ENCODE results near the gene TSKS. TPM values are rescaled to one million over a fixed set of nuclear protein-coding genes. Genes with fewer than 3 reads are reported as not detected.

The TSKS gene, protein sequence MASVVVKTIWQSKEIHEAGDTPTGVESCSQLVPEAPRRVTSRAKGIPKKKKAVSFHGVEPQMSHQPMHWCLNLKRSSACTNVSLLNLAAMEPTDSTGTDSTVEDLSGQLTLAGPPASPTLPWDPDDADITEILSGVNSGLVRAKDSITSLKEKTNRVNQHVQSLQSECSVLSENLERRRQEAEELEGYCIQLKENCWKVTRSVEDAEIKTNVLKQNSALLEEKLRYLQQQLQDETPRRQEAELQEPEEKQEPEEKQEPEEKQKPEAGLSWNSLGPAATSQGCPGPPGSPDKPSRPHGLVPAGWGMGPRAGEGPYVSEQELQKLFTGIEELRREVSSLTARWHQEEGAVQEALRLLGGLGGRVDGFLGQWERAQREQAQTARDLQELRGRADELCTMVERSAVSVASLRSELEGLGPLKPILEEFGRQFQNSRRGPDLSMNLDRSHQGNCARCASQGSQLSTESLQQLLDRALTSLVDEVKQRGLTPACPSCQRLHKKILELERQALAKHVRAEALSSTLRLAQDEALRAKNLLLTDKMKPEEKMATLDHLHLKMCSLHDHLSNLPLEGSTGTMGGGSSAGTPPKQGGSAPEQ
- polyA plus RNA-seq (2013, experiment 1 of 4) = 0.31 TPM
- polyA plus RNA-seq (2013, experiment 2 of 4) = 0.60 TPM
- polyA plus RNA-seq (2013, experiment 3 of 4) = not detected
- not detected for polyA plus RNA-seq (2013, experiment 4 of 4)

DNA sequence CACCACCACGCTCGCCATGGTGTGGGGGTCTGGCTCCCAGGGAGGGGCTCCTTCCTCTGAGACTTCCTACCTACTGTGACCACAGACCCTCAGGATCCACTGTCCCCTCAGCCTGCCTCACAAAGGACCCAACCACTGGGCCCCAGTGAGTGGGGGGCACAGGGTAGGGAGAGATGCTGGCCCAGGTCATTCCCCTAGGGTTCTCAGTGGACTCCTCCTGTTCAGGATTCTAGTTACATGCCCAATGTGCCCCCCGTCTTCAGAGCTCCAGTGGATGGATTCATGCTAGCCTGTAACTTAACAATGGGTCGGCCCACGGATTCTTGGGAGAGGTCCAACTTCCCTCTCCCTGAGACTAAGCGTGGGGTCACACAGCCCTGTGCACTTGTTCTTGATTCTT is at the start of gene TSKS:
Gene TSKS, minus strand, starts transcription at position 77 of the 400 bp plus-strand sequence. Its CDS starts 59 bp downstream, at position 18.
- 95 to 97% methylated on average over 6 of the region's 6 CpGs for WGBS, 2 experiments
- no peaks in the 10 kb centered on the region for H3K36me3 ChIP-seq (ENCODE audit: control insufficient read depth, insufficient read depth, low read length)
- H3K27me3 ChIP-seq (ENCODE audit: control insufficient read depth, insufficient read depth, low read length, poor library complexity, severe bottlenecking) = no peaks in the 10 kb centered on the region
- no peak within 1 kb of the TSS for H3K4me3 ChIP-seq (ENCODE audit: insufficient read depth, low read depth, low read length)
- no peak within 1 kb of the TSS for H3K27ac ChIP-seq (ENCODE audit: insufficient read depth, low read depth, low read length, poor library complexity, severe bottlenecking)
- H3K9me3 ChIP-seq (ENCODE audit: control insufficient read depth, low read length) = no peaks in the 10 kb centered on the region
- H3K4me1 ChIP-seq (ENCODE audit: control insufficient read depth, insufficient read depth, low read length) = peaks cover 14% of the 10 kb centered on the region

DNA sequence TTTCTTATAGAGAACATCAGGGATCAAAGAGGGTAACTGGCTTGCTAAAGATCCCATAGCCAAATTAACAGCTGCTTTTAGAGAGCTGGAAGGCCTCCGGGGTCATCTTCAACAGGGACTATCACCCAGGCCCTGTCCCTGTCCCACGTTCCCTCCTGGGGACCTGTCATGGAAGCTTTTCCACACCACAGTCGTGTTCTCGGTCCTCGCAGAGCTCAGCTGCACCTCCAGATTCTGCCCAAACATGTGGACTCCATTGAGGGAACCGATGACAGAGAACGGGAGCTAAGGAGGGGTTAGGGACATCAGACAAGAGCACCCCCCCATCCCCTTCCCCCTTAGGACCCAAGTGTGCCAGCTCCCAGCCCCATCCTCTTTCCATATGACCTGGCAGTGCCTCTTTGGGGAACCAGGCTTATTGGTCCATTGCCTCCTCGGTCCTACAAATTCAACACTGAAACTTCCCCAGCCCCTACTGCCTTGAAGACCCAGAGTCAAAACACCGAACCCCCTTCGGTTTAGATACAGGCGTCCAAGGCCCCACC is 49.4 kb upstream of the TSKS start:
- Histone ChIP-seq H3K9me3 (ENCODE audit: control insufficient read depth, low read length) (no peaks in the 10 kb centered on the region), H3K4me3 (ENCODE audit: insufficient read depth, low read depth, low read length) (peak overlapping the region; percentile 67), H3K4me1 (ENCODE audit: control insufficient read depth, insufficient read depth, low read length) (peaks cover 15% of the 10 kb centered on the region), H3K27me3 (ENCODE audit: control insufficient read depth, insufficient read depth, low read length, poor library complexity, severe bottlenecking) (no peaks in the 10 kb centered on the region), H3K36me3 (ENCODE audit: control insufficient read depth, insufficient read depth, low read length) (no peaks in the 10 kb centered on the region), H3K27ac (ENCODE audit: insufficient read depth, low read depth, low read length, poor library complexity, severe bottlenecking) (peak overlapping the region; percentile 96)
- WGBS, 2 experiments = 59 to 60% methylated on average over 11 of the region's 11 CpGs

DNA sequence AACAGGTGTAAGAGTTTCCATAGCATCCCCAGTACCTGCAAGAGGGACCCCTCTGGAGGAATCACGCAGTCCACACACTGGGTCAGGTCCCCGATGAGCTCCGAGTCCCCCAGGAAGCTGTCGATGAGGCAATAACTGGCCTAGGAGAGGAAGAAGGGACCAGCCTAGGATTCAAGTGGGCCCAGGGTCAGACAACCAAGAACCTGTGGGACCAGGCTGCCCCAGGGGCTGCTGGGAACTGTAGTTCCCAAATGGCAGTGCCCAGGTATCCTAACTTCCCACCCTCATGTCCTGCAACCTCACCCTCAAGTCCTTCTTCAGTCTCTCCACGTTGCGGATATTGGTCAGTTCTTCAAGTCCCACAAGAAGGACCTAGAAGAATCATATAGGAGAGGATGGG is 48.2 kb upstream of the TSKS start:
- H3K4me1 ChIP-seq (ENCODE audit: control insufficient read depth, insufficient read depth, low read length) = peaks cover 15% of the 10 kb centered on the region
- no peaks in the 10 kb centered on the region for H3K27me3 ChIP-seq (ENCODE audit: control insufficient read depth, insufficient read depth, low read length, poor library complexity, severe bottlenecking)
- no peaks in the 10 kb centered on the region for H3K9me3 ChIP-seq (ENCODE audit: control insufficient read depth, low read length)
- H3K4me3 ChIP-seq (ENCODE audit: insufficient read depth, low read depth, low read length) = no peak overlapping the region
- 97 to 98% methylated on average over 6 of the region's 6 CpGs for WGBS, 2 experiments
- no peak overlapping the region for H3K27ac ChIP-seq (ENCODE audit: insufficient read depth, low read depth, low read length, poor library complexity, severe bottlenecking)
- H3K36me3 ChIP-seq (ENCODE audit: control insufficient read depth, insufficient read depth, low read length) = peaks cover 1% of the 10 kb centered on the region

DNA sequence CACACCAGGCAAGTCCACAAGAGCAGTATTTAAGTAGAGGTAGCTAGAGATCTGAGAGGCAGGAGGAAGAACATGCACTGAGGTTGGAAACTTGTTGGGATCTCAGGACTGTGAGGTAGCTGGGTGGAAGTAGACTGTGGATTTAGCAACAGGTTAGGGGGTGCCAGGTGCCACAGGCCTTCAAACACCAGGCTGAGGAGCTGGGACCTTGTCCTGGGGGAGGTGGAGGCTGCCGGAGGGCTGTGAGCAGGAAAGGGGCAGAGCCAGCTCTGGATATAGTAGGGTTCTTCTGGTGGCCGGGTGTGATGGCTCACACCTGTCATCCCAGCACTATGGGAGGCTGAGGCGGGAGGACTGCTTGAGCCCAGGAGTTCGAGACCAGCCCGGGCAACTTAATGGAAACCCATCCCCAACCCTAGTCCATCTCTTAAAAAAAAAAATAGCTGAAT is 46.9 kb upstream of the TSKS start:
- H3K36me3 ChIP-seq (ENCODE audit: control insufficient read depth, insufficient read depth, low read length) = peaks cover 10% of the 10 kb centered on the region
- peaks cover 15% of the 10 kb centered on the region for H3K4me1 ChIP-seq (ENCODE audit: control insufficient read depth, insufficient read depth, low read length)
- peak overlapping the region; percentile 52 for H3K4me3 ChIP-seq (ENCODE audit: insufficient read depth, low read depth, low read length)
- no peaks in the 10 kb centered on the region for H3K9me3 ChIP-seq (ENCODE audit: control insufficient read depth, low read length)
- 88 to 94% methylated on average over 5 of the region's 5 CpGs for WGBS, 2 experiments
- H3K27me3 ChIP-seq (ENCODE audit: control insufficient read depth, insufficient read depth, low read length, poor library complexity, severe bottlenecking) = no peaks in the 10 kb centered on the region
- no peak overlapping the region for H3K27ac ChIP-seq (ENCODE audit: insufficient read depth, low read depth, low read length, poor library complexity, severe bottlenecking)

DNA sequence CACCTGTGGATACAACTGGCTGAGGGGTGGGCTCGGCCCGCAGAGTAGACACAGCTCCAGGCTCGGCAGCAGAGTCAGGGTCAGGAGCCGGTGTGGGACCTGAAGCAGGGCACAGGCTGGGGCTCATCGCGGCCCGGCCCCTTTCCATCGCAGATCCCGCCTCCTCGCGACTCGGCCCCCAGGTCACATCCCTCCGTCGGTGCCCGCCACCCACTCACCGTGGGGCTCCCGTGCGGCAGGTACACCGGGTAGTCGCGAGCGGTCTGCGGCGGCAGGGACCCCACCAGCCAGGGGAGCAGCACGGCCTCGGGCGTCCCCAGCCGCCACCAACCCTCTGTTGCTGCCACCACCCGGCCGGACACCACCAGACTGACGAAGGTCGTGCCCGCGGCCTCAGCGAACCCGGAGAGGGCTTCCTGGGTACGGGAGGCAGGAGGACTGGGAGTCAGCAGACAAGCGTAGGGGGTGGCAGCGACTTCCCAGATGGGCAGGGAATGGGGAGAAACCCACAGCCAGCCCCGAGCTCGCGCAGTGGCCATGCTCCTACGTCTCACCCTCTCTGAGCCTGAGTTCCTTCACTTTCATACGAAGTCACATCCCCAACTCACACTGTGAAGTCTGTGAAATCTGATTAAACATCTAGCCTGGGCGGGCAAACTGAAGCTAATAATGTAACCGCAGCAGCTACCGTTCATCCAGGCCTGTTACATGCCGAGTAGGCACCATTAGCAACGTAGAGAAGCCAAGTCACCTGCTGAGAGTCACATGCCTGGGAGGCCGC is 46.2 kb upstream of the TSKS start:
- no peaks in the 10 kb centered on the region for H3K27me3 ChIP-seq (ENCODE audit: control insufficient read depth, insufficient read depth, low read length, poor library complexity, severe bottlenecking)
- 20 to 21% methylated on average over 50 of the region's 50 CpGs for WGBS, 2 experiments
- peak overlapping the region; percentile 52 for H3K4me3 ChIP-seq (ENCODE audit: insufficient read depth, low read depth, low read length)
- peaks cover 16% of the 10 kb centered on the region for H3K36me3 ChIP-seq (ENCODE audit: control insufficient read depth, insufficient read depth, low read length)
- no peaks in the 10 kb centered on the region for H3K9me3 ChIP-seq (ENCODE audit: control insufficient read depth, low read length)
- peaks cover 15% of the 10 kb centered on the region for H3K4me1 ChIP-seq (ENCODE audit: control insufficient read depth, insufficient read depth, low read length)
- peak overlapping the region; percentile 69 for H3K27ac ChIP-seq (ENCODE audit: insufficient read depth, low read depth, low read length, poor library complexity, severe bottlenecking)

DNA sequence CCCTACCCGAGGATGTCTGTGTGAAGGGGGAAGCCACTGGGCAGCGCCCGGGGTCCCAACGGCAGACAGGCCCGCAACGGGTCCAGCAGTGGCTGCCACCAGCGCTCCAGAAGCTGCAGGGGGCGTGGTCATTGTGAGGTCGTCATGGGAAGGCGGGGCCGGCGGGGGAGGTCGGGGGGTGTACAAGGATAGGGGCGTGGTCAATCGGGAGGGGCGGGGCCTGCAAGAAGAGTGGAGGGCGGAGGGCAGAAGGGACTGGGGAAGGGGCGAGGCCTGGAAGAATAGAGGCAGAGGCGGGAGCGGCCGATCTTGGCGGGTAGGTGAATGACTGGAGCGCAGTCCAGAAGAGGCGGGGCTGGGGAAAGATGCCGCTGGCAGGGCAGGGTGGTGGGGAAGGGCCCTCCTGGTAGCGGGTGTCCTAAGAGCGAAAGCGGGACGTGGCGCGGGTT is 45.6 kb upstream of the TSKS start:
- Histone ChIP-seq H3K27me3 (ENCODE audit: control insufficient read depth, insufficient read depth, low read length, poor library complexity, severe bottlenecking) (no peaks in the 10 kb centered on the region), H3K4me1 (ENCODE audit: control insufficient read depth, insufficient read depth, low read length) (peaks cover 15% of the 10 kb centered on the region), H3K4me3 (ENCODE audit: insufficient read depth, low read depth, low read length) (peak overlapping the region; percentile 52), H3K36me3 (ENCODE audit: control insufficient read depth, insufficient read depth, low read length) (peaks cover 16% of the 10 kb centered on the region), H3K27ac (ENCODE audit: insufficient read depth, low read depth, low read length, poor library complexity, severe bottlenecking) (peak overlapping the region; percentile 69), H3K9me3 (ENCODE audit: control insufficient read depth, low read length) (no peaks in the 10 kb centered on the region)
- WGBS, 2 experiments = 7% methylated on average over 31 of the region's 31 CpGs

DNA sequence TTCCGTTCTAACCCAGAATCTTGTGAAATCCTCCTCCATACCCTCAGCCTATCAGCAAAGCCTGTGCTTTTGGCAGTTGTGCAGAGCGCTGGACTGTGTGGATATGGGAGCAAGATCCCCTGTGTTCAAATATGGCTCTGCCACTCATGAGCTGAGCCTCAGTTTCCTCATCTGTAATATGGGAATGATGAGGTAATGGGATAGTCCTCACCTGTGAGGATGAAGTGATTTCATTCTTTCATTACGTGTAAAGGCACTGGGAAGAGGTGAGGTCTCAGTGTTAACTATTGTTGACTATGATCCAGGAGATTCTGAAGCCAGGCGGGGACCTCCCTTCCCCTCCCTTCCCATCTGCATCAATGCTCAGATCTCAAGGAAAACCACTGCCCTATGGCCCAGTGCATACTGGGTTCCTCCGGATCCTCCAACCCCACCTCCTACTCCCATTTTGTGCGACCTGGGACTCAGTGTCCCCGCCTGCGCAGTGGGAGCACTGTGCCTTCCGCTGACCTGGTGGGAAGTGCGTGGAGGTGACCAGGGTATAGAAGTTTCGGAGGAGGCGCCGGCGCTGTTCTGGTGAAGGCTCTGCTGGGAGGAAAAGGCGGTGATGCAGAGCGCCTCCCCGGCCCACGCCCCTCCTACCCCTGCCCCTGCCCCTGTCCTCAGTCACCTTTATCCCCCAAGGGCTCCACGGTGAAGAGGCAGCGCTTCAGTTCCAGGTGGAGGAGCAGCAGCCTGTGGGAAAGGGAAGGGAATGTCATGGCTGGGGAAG is 45.0 kb upstream of the TSKS start:
- H3K4me1 ChIP-seq (ENCODE audit: control insufficient read depth, insufficient read depth, low read length) = peaks cover 15% of the 10 kb centered on the region
- WGBS, 2 experiments = 79 to 80% methylated on average over 20 of the region's 20 CpGs
- H3K36me3 ChIP-seq (ENCODE audit: control insufficient read depth, insufficient read depth, low read length) = peaks cover 16% of the 10 kb centered on the region
- H3K4me3 ChIP-seq (ENCODE audit: insufficient read depth, low read depth, low read length) = no peak overlapping the region
- H3K9me3 ChIP-seq (ENCODE audit: control insufficient read depth, low read length) = no peaks in the 10 kb centered on the region
- no peak overlapping the region for H3K27ac ChIP-seq (ENCODE audit: insufficient read depth, low read depth, low read length, poor library complexity, severe bottlenecking)
- H3K27me3 ChIP-seq (ENCODE audit: control insufficient read depth, insufficient read depth, low read length, poor library complexity, severe bottlenecking) = no peaks in the 10 kb centered on the region

DNA sequence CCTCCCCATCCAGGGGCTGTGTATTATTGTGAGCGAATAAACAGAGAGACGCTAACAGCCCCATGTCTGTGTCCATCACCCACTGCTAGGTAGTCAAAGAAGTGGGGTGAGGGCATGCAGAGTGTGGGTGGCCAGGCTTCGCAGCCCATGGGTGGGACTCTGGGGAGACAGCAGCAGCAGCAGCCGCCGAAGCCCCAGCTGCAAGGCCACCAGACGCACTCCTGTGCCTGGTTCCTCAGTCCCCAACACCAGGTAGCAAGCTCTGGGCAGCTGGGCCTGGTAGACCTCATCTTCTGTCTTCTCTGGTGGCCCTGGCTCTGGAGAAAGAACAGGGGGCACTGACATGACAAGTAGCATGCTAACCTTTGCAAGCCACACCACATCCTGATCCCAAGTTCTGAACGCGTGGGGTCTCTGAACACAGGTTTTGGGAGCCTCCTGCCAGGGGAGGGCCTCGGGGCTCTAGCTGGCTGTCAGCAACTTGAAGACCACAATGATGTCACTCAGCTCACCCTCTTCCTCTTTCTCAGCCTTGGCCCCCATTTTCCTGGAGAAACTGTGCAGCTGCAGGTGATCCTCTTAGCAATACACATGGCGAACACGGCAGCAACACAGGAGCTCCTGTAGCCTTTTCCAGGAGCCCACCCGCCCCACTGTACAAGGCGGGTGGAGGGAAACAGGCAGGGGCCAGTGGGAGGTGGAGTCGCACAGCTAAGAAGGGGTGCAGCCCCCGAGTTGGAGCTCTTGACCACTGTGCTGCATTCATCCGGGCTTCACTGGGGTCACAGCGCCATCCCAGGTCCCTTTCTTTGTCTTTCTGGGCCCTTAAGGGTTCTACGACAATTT is 44.2 kb upstream of the TSKS start:
- H3K36me3 ChIP-seq (ENCODE audit: control insufficient read depth, insufficient read depth, low read length) = peaks cover 16% of the 10 kb centered on the region
- H3K4me1 ChIP-seq (ENCODE audit: control insufficient read depth, insufficient read depth, low read length) = peaks cover 15% of the 10 kb centered on the region
- WGBS, 2 experiments = 93 to 95% methylated on average over 18 of the region's 18 CpGs
- no peaks in the 10 kb centered on the region for H3K9me3 ChIP-seq (ENCODE audit: control insufficient read depth, low read length)
- H3K4me3 ChIP-seq (ENCODE audit: insufficient read depth, low read depth, low read length) = no peak overlapping the region
- H3K27ac ChIP-seq (ENCODE audit: insufficient read depth, low read depth, low read length, poor library complexity, severe bottlenecking) = no peak overlapping the region
- no peaks in the 10 kb centered on the region for H3K27me3 ChIP-seq (ENCODE audit: control insufficient read depth, insufficient read depth, low read length, poor library complexity, severe bottlenecking)

DNA sequence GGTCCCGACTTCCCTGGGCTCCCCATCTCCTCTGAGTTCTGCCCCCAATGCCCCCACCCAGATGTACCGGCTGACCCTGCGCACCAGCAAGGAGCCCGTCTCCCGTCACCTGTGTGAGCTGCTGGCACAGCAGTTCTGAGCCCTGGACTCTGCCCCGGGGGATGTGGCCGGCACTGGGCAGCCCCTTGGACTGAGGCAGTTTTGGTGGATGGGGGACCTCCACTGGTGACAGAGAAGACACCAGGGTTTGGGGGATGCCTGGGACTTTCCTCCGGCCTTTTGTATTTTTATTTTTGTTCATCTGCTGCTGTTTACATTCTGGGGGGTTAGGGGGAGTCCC is 43.5 kb upstream of the TSKS start:
- no peak overlapping the region for H3K27ac ChIP-seq (ENCODE audit: insufficient read depth, low read depth, low read length, poor library complexity, severe bottlenecking)
- H3K36me3 ChIP-seq (ENCODE audit: control insufficient read depth, insufficient read depth, low read length) = peaks cover 16% of the 10 kb centered on the region
- WGBS, 2 experiments = 96 to 97% methylated on average over 8 of the region's 8 CpGs
- H3K4me1 ChIP-seq (ENCODE audit: control insufficient read depth, insufficient read depth, low read length) = peaks cover 20% of the 10 kb centered on the region
- no peak overlapping the region for H3K4me3 ChIP-seq (ENCODE audit: insufficient read depth, low read depth, low read length)
- no peaks in the 10 kb centered on the region for H3K27me3 ChIP-seq (ENCODE audit: control insufficient read depth, insufficient read depth, low read length, poor library complexity, severe bottlenecking)
- H3K9me3 ChIP-seq (ENCODE audit: control insufficient read depth, low read length) = no peaks in the 10 kb centered on the region
